Activated naive CD8-positive, alpha-beta T cell (primary cell): ENCODE data around the gene ZNF20.

Experiments
- H3K27ac Mint-ChIP-seq: one replicate; pipeline ENCODE4 v1.8.0; 2021; ENCODE audit warnings: mixed read lengths
- H3K27me3 Mint-ChIP-seq: one replicate; pipeline ENCODE4 v1.8.0; 2021; ENCODE audit warnings: mixed read lengths
- H3K36me3 Mint-ChIP-seq: one replicate; pipeline ENCODE4 v1.8.0; 2021; ENCODE audit warnings: mixed read lengths
- H3K4me1 Mint-ChIP-seq: one replicate; pipeline ENCODE4 v1.8.0; 2021; ENCODE audit warnings: low read depth, mixed read lengths
- H3K4me3 Mint-ChIP-seq: one replicate; pipeline ENCODE4 v1.8.0; 2021; ENCODE audit warnings: mild to moderate bottlenecking, mixed read lengths
- H3K9me3 Mint-ChIP-seq: one replicate; pipeline ENCODE4 v1.8.0; 2021; ENCODE audit warnings: low read depth, mixed read lengths

Gene ZNF20

GRCh38 chr19:12139885-12140544 lies at the start of gene ZNF20:
ZNF20 (minus strand) TSS chr19:12140350; CDS start chr19:12140182, 168 bp downstream.
- Mint-ChIP-seq H3K4me1 (peaks cover 31% of the 10 kb centered on the region), H3K36me3 (peaks cover 7% of the 10 kb centered on the region), H3K27me3 (no peaks in the 10 kb centered on the region), H3K27ac (no peak within 1 kb of the TSS), H3K9me3 (no peaks in the 10 kb centered on the region), H3K4me3 (peak within 1 kb of the TSS; percentile 88)

GRCh38 chr19:12187625-12188024 lies 47.5 kb upstream of the ZNF20 start:
- Mint-ChIP-seq H3K27ac (no peak overlapping the region), H3K9me3 (peaks cover 25% of the 10 kb centered on the region), H3K36me3 (peaks cover 75% of the 10 kb centered on the region), H3K27me3 (no peaks in the 10 kb centered on the region), H3K4me1 (peaks cover 3% of the 10 kb centered on the region), H3K4me3 (no peak overlapping the region)

GRCh38 chr19:12180377-12180776 lies 40.2 kb upstream of the ZNF20 start:
- peak overlapping the region; percentile 3 for H3K4me3 Mint-ChIP-seq
- peaks cover 25% of the 10 kb centered on the region for H3K4me1 Mint-ChIP-seq
- H3K36me3 Mint-ChIP-seq, result peaks cover 45% of the 10 kb centered on the region
- H3K27me3 Mint-ChIP-seq, result no peaks in the 10 kb centered on the region
- H3K27ac Mint-ChIP-seq, result no peak overlapping the region
- H3K9me3 Mint-ChIP-seq, result peaks cover 7% of the 10 kb centered on the region

- no peaks in the 10 kb centered on the region for H3K27me3 Mint-ChIP-seq
- peak overlapping the region; percentile 53 for H3K4me3 Mint-ChIP-seq
- peaks cover 3% of the 10 kb centered on the region for H3K36me3 Mint-ChIP-seq
- peaks cover 49% of the 10 kb centered on the region for H3K4me1 Mint-ChIP-seq
- H3K27ac Mint-ChIP-seq, result peak overlapping the region; percentile 85
- no peaks in the 10 kb centered on the region for H3K9me3 Mint-ChIP-seq
Observed at GRCh38 chr19:12166626-12167025, 26.5 kb upstream of the ZNF20 start.

GRCh38 chr19:12163826-12164225 lies 23.7 kb upstream of the ZNF20 start:
- Mint-ChIP-seq H3K4me1 (peaks cover 42% of the 10 kb centered on the region), H3K9me3 (no peaks in the 10 kb centered on the region)

GRCh38 chr19:12162882-12163806 lies 23.0 kb upstream of the ZNF20 start, which contains the start of gene ZNF136:
ZNF136 (plus strand) TSS chr19:12163096; CDS start chr19:12163204, 108 bp downstream.
- peaks cover 42% of the 10 kb centered on the region for H3K4me1 Mint-ChIP-seq

More at GRCh38 chr19:12163826-12164225, 23.7 kb upstream of the ZNF20 start:
- Mint-ChIP-seq H3K36me3 (no peaks in the 10 kb centered on the region), H3K27ac (peak overlapping the region; percentile 97), H3K27me3 (no peaks in the 10 kb centered on the region), H3K4me3 (peak overlapping the region; percentile 100)

GRCh38 chr19:12162513-12162881 lies 22.3 kb upstream of the ZNF20 start:
- peak overlapping the region; percentile 100 for H3K4me3 Mint-ChIP-seq
- H3K4me1 Mint-ChIP-seq, result peaks cover 42% of the 10 kb centered on the region
- peak overlapping the region; percentile 98 for H3K27ac Mint-ChIP-seq
- no peaks in the 10 kb centered on the region for H3K36me3 Mint-ChIP-seq
- no peaks in the 10 kb centered on the region for H3K9me3 Mint-ChIP-seq
- no peaks in the 10 kb centered on the region for H3K27me3 Mint-ChIP-seq

More at GRCh38 chr19:12162882-12163806, 23.0 kb upstream of the ZNF20 start, which contains the start of gene ZNF136:
- Mint-ChIP-seq H3K36me3 (no peaks in the 10 kb centered on the region), H3K4me3 (peak within 1 kb of the TSS; percentile 100), H3K27me3 (no peaks in the 10 kb centered on the region), H3K9me3 (no peaks in the 10 kb centered on the region), H3K27ac (peak within 1 kb of the TSS; percentile 98)

GRCh38 chr19:12159773-12160414 lies 19.7 kb upstream of the ZNF20 start:
- H3K27me3 Mint-ChIP-seq, result no peaks in the 10 kb centered on the region
- no peaks in the 10 kb centered on the region for H3K9me3 Mint-ChIP-seq
- no peak overlapping the region for H3K4me3 Mint-ChIP-seq
- H3K36me3 Mint-ChIP-seq, result peaks cover 3% of the 10 kb centered on the region
- H3K4me1 Mint-ChIP-seq, result peaks cover 33% of the 10 kb centered on the region
- H3K27ac Mint-ChIP-seq, result no peak overlapping the region

- H3K9me3 Mint-ChIP-seq, result no peaks in the 10 kb centered on the region
- peaks cover 5% of the 10 kb centered on the region for H3K36me3 Mint-ChIP-seq
- H3K27me3 Mint-ChIP-seq, result no peaks in the 10 kb centered on the region
- H3K27ac Mint-ChIP-seq, result peak within 1 kb of the TSS; percentile 34
- peak within 1 kb of the TSS; percentile 86 for H3K4me3 Mint-ChIP-seq
- peaks cover 16% of the 10 kb centered on the region for H3K4me1 Mint-ChIP-seq
Observed at GRCh38 chr19:12156223-12157058, 16.3 kb upstream of the ZNF20 start, which contains the start of gene ZNF625. ZNF625 (minus strand) TSS chr19:12156734; CDS start chr19:12156558, 176 bp downstream.

- peak overlapping the region; percentile 86 for H3K4me3 Mint-ChIP-seq
- no peak overlapping the region for H3K27ac Mint-ChIP-seq
- no peaks in the 10 kb centered on the region for H3K27me3 Mint-ChIP-seq
- H3K4me1 Mint-ChIP-seq, result peaks cover 16% of the 10 kb centered on the region
- peaks cover 5% of the 10 kb centered on the region for H3K36me3 Mint-ChIP-seq
- H3K9me3 Mint-ChIP-seq, result no peaks in the 10 kb centered on the region
Observed at GRCh38 chr19:12155324-12155860, 15.2 kb upstream of the ZNF20 start.

GRCh38 chr19:12145348-12145747 lies 5.2 kb upstream of the ZNF20 start:
- Mint-ChIP-seq H3K27ac (no peak overlapping the region), H3K36me3 (peaks cover 25% of the 10 kb centered on the region), H3K4me3 (no peak overlapping the region), H3K27me3 (no peaks in the 10 kb centered on the region), H3K4me1 (peaks cover 11% of the 10 kb centered on the region), H3K9me3 (peaks cover 12% of the 10 kb centered on the region)

GRCh38 chr19:12141405-12141736 lies 1.2 kb upstream of the ZNF20 start:
- Mint-ChIP-seq H3K36me3 (peaks cover 14% of the 10 kb centered on the region), H3K4me3 (peak overlapping the region; percentile 88), H3K27ac (no peak overlapping the region), H3K27me3 (no peaks in the 10 kb centered on the region), H3K9me3 (peaks cover 12% of the 10 kb centered on the region), H3K4me1 (peaks cover 31% of the 10 kb centered on the region)

- H3K27ac Mint-ChIP-seq, result no peak overlapping the region
Observed at GRCh38 chr19:12140545-12141404, 625 bp upstream of the ZNF20 start.

More at GRCh38 chr19:12140545-12141404, 625 bp upstream of the ZNF20 start:
- H3K36me3 Mint-ChIP-seq, result peaks cover 9% of the 10 kb centered on the region
- H3K4me3 Mint-ChIP-seq, result peak overlapping the region; percentile 88
- no peaks in the 10 kb centered on the region for H3K27me3 Mint-ChIP-seq
- H3K9me3 Mint-ChIP-seq, result peaks cover 7% of the 10 kb centered on the region
- H3K4me1 Mint-ChIP-seq, result peaks cover 31% of the 10 kb centered on the region
